Tibial nerve (tissue), 3 donors: ENCODE data around the gene PPIH.
"Not testable (repeated sequence)": the region's sequence is repeated elsewhere in the genome, so short reads cannot be mapped to it uniquely, and the experiment has no call there.

Experiments
- POLR2A ChIP-seq, 2 donors: fragments of 450-650 bp; IDR thresholded peaks; one replicate each; pipeline ENCODE4 v1.6.1; 2017; ENCODE audit warnings: antibody characterized with exemption in 2 of 2, mild to moderate bottlenecking in 2 of 2, moderate library complexity in 2 of 2
- TF ChIP-seq, protein P1 (sequence below), 5 experiments: fragments of 200-600 bp in 3 of 5; fragments of 450-650 bp in 2 of 5; sonication (generic) in 3 of 5; IDR thresholded peaks; one replicate each; pipeline ENCODE4 v1.5.1; 2016 to 2019; ENCODE audit warnings: antibody characterized with exemption in 5 of 5, mild to moderate bottlenecking in 3 of 5, moderate library complexity in 2 of 5

DNA sequence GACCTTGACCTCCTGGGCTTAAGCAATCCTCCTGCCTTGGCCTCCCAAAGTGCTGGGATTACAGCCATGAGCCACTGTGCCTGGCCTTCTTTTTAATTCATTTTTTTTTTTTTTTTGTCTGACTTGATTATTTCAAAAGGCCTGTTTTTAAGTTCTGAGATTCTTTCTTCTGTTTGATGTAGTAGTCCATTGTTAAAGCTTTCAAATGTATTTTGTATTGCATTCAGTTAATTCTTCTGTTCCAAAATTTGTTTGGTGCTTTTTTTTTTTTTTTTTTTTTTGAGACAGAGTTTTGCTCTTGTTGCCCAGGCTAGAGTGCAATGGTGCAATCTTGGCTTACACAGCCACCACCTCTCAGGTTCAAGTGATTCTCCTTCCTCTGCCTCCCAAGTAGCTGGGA, 56.2 kb downstream of the PPIH start:
- TF ChIP-seq, protein P1, sequence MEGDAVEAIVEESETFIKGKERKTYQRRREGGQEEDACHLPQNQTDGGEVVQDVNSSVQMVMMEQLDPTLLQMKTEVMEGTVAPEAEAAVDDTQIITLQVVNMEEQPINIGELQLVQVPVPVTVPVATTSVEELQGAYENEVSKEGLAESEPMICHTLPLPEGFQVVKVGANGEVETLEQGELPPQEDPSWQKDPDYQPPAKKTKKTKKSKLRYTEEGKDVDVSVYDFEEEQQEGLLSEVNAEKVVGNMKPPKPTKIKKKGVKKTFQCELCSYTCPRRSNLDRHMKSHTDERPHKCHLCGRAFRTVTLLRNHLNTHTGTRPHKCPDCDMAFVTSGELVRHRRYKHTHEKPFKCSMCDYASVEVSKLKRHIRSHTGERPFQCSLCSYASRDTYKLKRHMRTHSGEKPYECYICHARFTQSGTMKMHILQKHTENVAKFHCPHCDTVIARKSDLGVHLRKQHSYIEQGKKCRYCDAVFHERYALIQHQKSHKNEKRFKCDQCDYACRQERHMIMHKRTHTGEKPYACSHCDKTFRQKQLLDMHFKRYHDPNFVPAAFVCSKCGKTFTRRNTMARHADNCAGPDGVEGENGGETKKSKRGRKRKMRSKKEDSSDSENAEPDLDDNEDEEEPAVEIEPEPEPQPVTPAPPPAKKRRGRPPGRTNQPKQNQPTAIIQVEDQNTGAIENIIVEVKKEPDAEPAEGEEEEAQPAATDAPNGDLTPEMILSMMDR (IDR thresholded peaks at IDR 0.05), result not testable (repeated sequence)
- TF ChIP-seq POLR2A (IDR thresholded peaks at IDR 0.05), result not testable (repeated sequence)
